Measurements from ENCODE around the gene GRID2IP. TPM values are rescaled to one million over a fixed set of nuclear protein-coding genes. Genes with fewer than 3 reads are reported as not detected.

The GRID2IP gene
- total and polyA plus RNA-seq, 2 of the 8 experiments (the other 6 are each of a cell fraction or from before 2014, with no cell fraction given), result 0.80 to 1.3 TPM

DNA sequence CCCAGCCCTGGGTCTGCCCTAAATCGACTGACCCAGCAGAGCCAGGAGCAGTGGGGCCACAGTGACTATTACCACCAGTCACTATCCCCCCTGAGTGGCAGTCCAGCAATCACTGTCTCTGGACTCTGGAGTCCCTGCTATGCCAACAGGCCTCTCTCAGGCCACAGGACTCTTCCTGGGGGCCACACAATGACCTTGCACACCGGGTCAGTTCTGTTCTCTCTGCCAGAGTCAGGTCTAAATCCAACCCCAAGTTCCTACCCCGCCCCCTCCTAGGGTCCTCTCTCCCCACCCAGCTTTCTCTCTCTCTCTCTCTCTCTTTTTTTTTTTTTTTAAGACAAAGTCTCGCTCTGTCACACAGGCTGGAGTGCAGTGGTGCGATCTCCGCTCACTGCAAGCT is 21.6 kb downstream of the GRID2IP start:
- CTCF ChIA-PET (ENCODE audit: partially characterized antibody), result interaction anchor here (0.6 to 4.9 kb wide), 3 partner anchors 16 to 29 kb away, joined by 3 to 15 read pairs (median 3); no protein-coding TSS in a partner anchor
- POLR2A ChIA-PET (ENCODE audit: partially characterized antibody), result interaction anchor here (0.8 to 1.2 kb wide), 2 partner anchors 13 to 182 kb away, joined by 3 read pairs; no protein-coding TSS in a partner anchor
- no peak overlapping the region for H2AFZ ChIP-seq (ENCODE audit: low read length)

More for the DNA sequence above, 21.6 kb downstream of the GRID2IP start:
- peak overlapping the region in 1 of 2 experiments; percentile 84; a peak in 1 of 4 replicates for H3K4me2 ChIP-seq (ENCODE audit: insufficient read depth in 1 of 2, low read depth in 2 of 2, low read length in 2 of 2)
- H3K23me2 ChIP-seq (ENCODE audit: low read depth, low read length), result peaks cover 19% of the 10 kb centered on the region; the same call in 1 of the 2 replicates
- H3K23ac ChIP-seq (ENCODE audit: insufficient read length), result no peak overlapping the region
- H3K14ac ChIP-seq (ENCODE audit: insufficient read length), result no peak overlapping the region
- no peaks in the 10 kb centered on the region; the same call in 1 of the 2 replicates for H3K79me1 ChIP-seq (ENCODE audit: low read depth, low read length)
- H2AK5ac ChIP-seq (ENCODE audit: low read depth, low read length), result peak overlapping the region; percentile 24; the same call in 1 of the 2 replicates
- 0 out of 2 replicates have a peak overlapping the region, but pooled peaks have one; percentile 17 for H2BK12ac ChIP-seq (ENCODE audit: low read depth, low read length)
- H4K20me1 ChIP-seq (replicated peaks in 1 of 2; ENCODE audit: control insufficient read depth in 1 of 2, insufficient read depth in 2 of 2, low read length in 2 of 2), result peaks cover 0 to 6% of the 10 kb centered on the region in 2 experiments
- no peak for DNase-seq (ENCODE audit: low read depth in 1 of 2, low spot score in 2 of 2)
- H3K9ac ChIP-seq (replicated peaks in 1 of 4; ENCODE audit: extremely low read depth in 1 of 4, low read depth in 3 of 4, low read length in 3 of 4), result no peak overlapping the region
- peak overlapping the region; percentile 61; the same call in 1 of the 2 replicates for H2BK20ac ChIP-seq (ENCODE audit: low read length)
- H4K8ac ChIP-seq (ENCODE audit: extremely low read depth, insufficient read depth, low read length), result no peak overlapping the region
- no peak overlapping the region for H3K56ac ChIP-seq (replicated peaks; ENCODE audit: insufficient read length, low read depth, low read length)
- H3K4me1 ChIP-seq (replicated peaks in 1 of 4; ENCODE audit: control insufficient read depth in 3 of 4, insufficient read depth in 4 of 4, low read length in 3 of 4), result peaks cover 0 to 14% (median 10%) of the 10 kb centered on the region in 4 experiments; a peak in 4 of 7 replicates
- H3K36me3 ChIP-seq (ENCODE audit: control insufficient read depth in 2 of 4, insufficient read depth in 4 of 4, low read length in 3 of 4), result no peaks in the 10 kb centered on the region
- no peak overlapping the region for H3K4me3 ChIP-seq (ENCODE audit: extremely low read depth in 1 of 4, insufficient read depth in 2 of 4, low read depth in 3 of 4, low read length in 4 of 4)
- H3K18ac ChIP-seq (ENCODE audit: extremely low read depth, low read length), result no peak overlapping the region
- no peak for TF ChIP-seq SIN3A (conservative IDR thresholded peaks at IDR 0.05 in 1 of 2, IDR thresholded peaks at IDR 0.05 in 1 of 2; ENCODE audit: low read depth in 1 of 2, low read length in 2 of 2)
- TF ChIP-seq CTCF (IDR thresholded peaks at IDR 0.05; ENCODE audit: control extremely low read depth in 1 of 3, insufficient read depth in 1 of 3, low read depth in 1 of 3, low read length in 3 of 3), result no peak
- no peak for TF ChIP-seq KDM5A (IDR thresholded peaks at IDR 0.05; ENCODE audit: low read length)
- no peak for TF ChIP-seq KDM4A (IDR thresholded peaks at IDR 0.05; ENCODE audit: low read depth, low read length, severe bottlenecking)
- no peak for TF ChIP-seq HDAC6 (IDR thresholded peaks at IDR 0.05; ENCODE audit: low read depth, low read length)
- TF ChIP-seq EP300 (IDR thresholded peaks at IDR 0.05; ENCODE audit: borderline replicate concordance in 1 of 2, low read depth in 2 of 2, low read length in 2 of 2), result no peak
- no peaks in the 10 kb centered on the region for H3K79me2 ChIP-seq (ENCODE audit: control insufficient read depth in 1 of 2, insufficient read depth in 2 of 2, low read length in 2 of 2)
- WGBS, 2 experiments (ENCODE audit: extremely low coverage in 1 of 2, insufficient coverage in 1 of 2, insufficient read length in 1 of 2, insufficient replicate concordance in 2 of 2, low coverage in 1 of 2, low lambda C conversion rate in 2 of 2, missing lambda C conversion rate in 1 of 2), result 42% methylated on average over 5 of the region's 6 CpGs; no CpG with 5 or more reads in 1 of the 2 experiments
- H3K27me3 ChIP-seq (replicated peaks in 1 of 4; ENCODE audit: control insufficient read depth in 3 of 4, extremely low read depth in 1 of 4, insufficient read depth in 3 of 4, low read length in 3 of 4), result peaks cover 7 to 70% (median 57%) of the 10 kb centered on the region in 4 experiments
- H3K9me3 ChIP-seq (ENCODE audit: insufficient read depth in 2 of 2, low read depth in 1 of 2, low read length in 1 of 2), result no peaks in the 10 kb centered on the region
- H3K27ac ChIP-seq (ENCODE audit: low read depth, low read length), result no peak overlapping the region
- no peak overlapping the region for H2BK5ac ChIP-seq (ENCODE audit: low read depth, low read length)
- no peak for FAIRE-seq
- no peak overlapping the region for H2BK15ac ChIP-seq (ENCODE audit: low read length)
- no peak overlapping the region for H2BK120ac ChIP-seq (replicated peaks; ENCODE audit: low read depth, low read length)
- no peak overlapping the region for H3K4ac ChIP-seq (replicated peaks; ENCODE audit: insufficient read length, low read depth, low read length)
- no peak overlapping the region for H4K5ac ChIP-seq (ENCODE audit: insufficient read length, low read depth, low read length)
- no peak overlapping the region for H4K91ac ChIP-seq (replicated peaks; ENCODE audit: insufficient read length, low read length)
